ENCODE data around the gene DAZAP2. TPM values are rescaled to one million over a fixed set of nuclear protein-coding genes. Genes with fewer than 3 reads are reported as not detected.
A peak's percentile ranks its signal among the peaks of the same experiment; 100 is the strongest.

DAZAP2 gene
- total and polyA plus RNA-seq, 2 of the 13 experiments (the other 11 are each of a cell fraction or from before 2014, with no cell fraction given): 64.5 to 222 TPM

DNA sequence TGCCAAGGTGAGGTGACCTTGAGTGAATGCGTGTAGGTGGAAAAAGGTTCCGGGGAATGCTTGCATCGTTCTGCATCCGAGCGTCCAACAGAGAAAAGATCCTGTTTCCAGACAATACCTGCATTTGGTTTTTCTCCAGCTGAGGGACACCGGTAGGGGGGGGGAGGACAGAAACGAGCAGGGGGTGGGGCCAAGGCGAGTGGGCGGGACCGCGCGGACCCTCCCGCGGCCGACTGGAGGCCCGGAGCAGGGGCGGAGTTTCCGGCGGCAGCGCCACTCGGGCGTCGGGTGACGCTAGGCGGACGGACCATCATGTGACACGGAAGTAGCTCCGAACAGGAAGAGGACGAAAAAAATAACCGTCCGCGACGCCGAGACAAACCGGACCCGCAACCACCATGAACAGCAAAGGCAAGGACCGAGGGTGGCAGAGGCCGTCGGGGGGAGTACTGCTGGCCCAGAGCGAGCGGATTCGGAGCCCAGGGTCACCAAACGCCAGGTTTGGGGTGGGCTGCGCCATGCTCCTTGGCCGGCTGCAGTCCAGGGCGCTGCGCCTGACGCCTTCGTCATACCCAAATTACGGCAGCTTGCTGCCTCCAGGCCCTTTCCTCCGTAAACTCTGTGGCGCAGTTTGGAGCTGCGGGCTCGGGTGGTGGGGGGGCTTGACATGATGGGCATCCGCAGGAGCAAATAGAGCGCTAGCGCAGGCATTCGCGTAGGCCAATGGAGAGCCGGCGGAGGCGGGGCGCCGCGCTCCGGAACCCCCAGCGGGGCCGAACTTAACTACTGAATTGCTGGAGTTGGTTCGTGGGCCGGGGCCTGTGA, at the start of gene DAZAP2 (continued):
- TF ChIP-seq ZNF776 (CRISPR knock-in tag; IDR thresholded peaks at IDR 0.05) (peak; percentile 68; the same call in 1 of the 2 replicates), ZNF597 (CRISPR knock-in tag; IDR thresholded peaks at IDR 0.05) (no peak), CREM (IDR thresholded peaks at IDR 0.05) (0 out of 2 replicates have a peak, but pooled peaks have one; percentile 51), CREM (CRISPR knock-in tag; IDR thresholded peaks at IDR 0.05) (no peak), ZKSCAN1 (IDR thresholded peaks at IDR 0.05; ENCODE audit: low read length) (no peak), ELK4 (CRISPR knock-in tag; IDR thresholded peaks at IDR 0.05; ENCODE audit: borderline replicate concordance) (0 out of 2 replicates have a peak, but pooled peaks have one; percentile 73), SRSF4 (IDR thresholded peaks at IDR 0.05; ENCODE audit: low read depth, low read length, poor library complexity, severe bottlenecking) (no peak), HBP1 (CRISPR knock-in tag; IDR thresholded peaks at IDR 0.05; ENCODE audit: low read depth) (peak; percentile 50), NCOA1 (CRISPR knock-in tag; IDR thresholded peaks at IDR 0.05) (no peak), NFKB2 (CRISPR knock-in tag; IDR thresholded peaks at IDR 0.05; ENCODE audit: borderline replicate concordance) (peak; percentile 75; the same call in 1 of the 2 replicates), ZNF556 (CRISPR knock-in tag; IDR thresholded peaks at IDR 0.05; ENCODE audit: borderline replicate concordance) (no peak), ZHX2 (IDR thresholded peaks at IDR 0.05; ENCODE audit: low read depth) (0 out of 2 replicates have a peak, but pooled peaks have one; percentile 52), ZHX2 (CRISPR knock-in tag; IDR thresholded peaks at IDR 0.05; ENCODE audit: borderline replicate concordance) (0 out of 2 replicates have a peak, but pooled peaks have one; percentile 55), RFXANK (CRISPR knock-in tag; IDR thresholded peaks at IDR 0.05) (no peak), ZNF232 (CRISPR knock-in tag; IDR thresholded peaks at IDR 0.05; ENCODE audit: borderline replicate concordance) (0 out of 2 replicates have a peak, but pooled peaks have one; percentile 79), ZNF430 (CRISPR knock-in tag; IDR thresholded peaks at IDR 0.05) (peak; percentile 83), ZNF446 (CRISPR knock-in tag; IDR thresholded peaks at IDR 0.05) (no peak), NR2F1 (CRISPR knock-in tag; IDR thresholded peaks at IDR 0.05) (no peak), ZNF124 (CRISPR knock-in tag; IDR thresholded peaks at IDR 0.05) (no peak), PAWR (CRISPR knock-in tag; IDR thresholded peaks at IDR 0.05; ENCODE audit: borderline replicate concordance) (no peak), NR3C1 (CRISPR knock-in tag; IDR thresholded peaks at IDR 0.05) (no peak)

Data from HepG2 (cell line).